ENCODE measurements around the gene CHST11. TPM values are rescaled to one million over a fixed set of nuclear protein-coding genes. Genes with fewer than 3 reads are reported as not detected.

CHST11 gene
- total RNA-seq, 1 donor from 2014 or later: 71.4 TPM

GRCh38 chr12:104622928-104623327 lies 166.2 kb downstream of the CHST11 start:
- intact Hi-C loops (cut with micrococcal nuclease): no loop called here

DNA sequence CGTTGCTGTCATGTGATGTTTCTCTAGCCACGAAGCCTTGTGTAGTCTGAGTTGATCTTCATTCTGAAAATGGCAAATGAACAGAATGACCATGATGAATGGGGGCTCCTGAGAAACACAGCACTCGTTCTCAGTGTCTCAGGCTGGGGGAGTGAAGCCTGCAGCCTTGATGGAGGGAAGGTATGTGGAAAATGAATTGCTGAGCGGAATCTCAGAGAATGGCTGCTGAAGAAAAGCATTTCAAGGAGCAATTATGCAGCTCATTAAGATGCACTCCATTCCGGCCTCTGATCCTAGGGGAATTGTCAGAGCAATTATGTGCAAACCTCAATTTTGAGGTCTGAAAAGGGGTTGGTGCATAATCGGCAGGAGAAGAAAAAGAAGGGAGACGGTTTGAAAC lies 167.1 kb downstream of the CHST11 start:
- intact Hi-C loops (cut with micrococcal nuclease): no loop called here

- intact Hi-C loops (cut with micrococcal nuclease): no loop called here
These were observed 167.8 kb downstream of the CHST11 start for GRCh38 chr12:104624529-104624928.

GRCh38 chr12:104626069-104626837 lies 169.5 kb downstream of the CHST11 start:
- intact Hi-C loops (cut with micrococcal nuclease): no loop called here

DNA sequence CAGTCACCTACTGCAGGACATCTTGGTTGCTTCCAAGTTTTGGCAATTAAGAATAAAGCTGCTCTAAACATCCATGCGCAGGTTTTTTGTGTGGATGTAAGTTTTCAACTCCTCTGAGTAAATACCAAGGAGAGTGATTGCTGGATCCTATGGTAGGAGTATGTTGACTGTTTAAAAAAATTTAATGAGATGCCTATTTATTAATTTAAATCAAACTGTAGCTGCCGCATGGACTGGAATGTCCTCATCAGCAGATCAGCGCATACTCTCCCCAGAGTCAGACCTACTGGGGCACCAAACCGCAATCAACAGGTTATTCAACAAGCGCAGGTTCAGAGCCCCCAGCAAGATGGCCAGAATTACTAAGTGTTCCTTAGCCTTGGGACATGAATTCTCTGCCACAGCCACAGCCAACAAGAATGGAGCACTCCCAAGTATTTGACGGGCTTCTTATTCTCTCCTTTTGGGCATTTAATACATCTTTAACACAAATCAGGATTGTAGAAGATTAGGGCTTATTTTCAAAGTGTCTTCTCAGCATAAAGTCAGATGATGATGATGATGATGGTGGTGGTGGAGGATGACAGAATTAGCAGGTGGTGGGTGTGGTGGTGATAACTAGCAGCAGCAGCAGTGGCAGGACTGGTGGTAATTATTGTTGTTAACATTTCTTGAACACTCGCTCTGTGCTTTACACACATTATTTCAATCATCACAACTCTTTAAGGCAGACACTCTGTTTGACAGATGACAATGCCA lies 170.7 kb downstream of the CHST11 start:
- intact Hi-C loops (cut with micrococcal nuclease): no loop called here

DNA sequence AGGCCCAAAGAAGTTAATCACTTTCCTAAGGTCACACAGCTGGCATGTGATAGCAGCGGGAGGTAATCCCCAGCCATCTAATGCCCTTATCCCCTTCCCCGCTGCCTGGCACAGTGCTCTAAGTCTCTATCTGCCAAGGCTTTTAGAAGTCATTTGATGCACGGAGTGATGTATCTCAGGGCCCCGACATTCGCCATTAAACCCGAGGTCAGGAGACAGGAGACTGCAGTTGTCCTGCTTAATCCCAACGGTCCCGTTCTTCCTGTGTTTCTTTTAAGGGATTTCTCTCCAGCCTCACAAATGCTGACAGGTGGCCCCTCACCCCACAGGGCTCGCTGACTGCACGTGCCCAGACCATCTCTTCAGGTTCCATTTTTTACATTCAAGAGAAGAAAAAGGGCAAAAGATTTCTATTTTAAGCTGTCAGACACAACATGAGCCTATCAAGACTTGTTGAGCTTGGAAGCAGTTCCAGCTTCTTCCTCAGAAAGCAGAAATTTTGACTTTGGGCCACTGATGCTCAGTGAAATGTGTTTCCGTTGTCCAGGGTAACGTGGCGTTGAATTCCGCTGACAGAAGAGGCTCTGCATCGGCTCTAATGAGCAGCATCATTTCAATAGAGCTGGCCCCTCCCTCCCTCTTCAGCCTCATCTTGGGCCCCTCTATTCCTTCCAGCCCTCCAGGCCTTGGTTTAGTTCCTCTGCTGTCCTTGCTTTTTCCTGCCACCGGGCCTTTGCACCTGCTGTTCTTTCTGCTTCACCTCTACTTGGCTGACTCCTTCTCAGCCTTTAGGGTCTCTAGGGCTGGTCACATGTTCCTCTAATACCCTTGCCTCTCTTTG lies 171.5 kb downstream of the CHST11 start:
- intact Hi-C loops (cut with micrococcal nuclease): no loop called here

DNA sequence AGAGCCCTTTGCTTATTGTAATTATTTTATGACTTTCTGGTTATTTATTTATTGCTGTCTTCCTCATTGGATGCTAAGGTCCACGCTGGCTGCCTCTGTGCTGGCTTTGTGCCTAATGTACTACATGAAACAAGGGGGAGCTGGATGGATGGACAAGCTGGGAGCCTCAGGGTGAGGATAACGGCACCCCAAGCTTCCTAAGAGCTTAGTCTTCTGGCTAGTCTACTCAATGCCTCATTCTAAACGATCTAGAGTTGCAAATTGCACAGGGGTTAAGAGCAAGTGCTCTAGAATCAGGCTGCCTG lies 172.0 kb downstream of the CHST11 start:
- intact Hi-C loops (cut with micrococcal nuclease): no loop called here

- intact Hi-C loops (cut with micrococcal nuclease): no loop called here
These were observed 173.5 kb downstream of the CHST11 start for GRCh38 chr12:104630230-104630670.

DNA sequence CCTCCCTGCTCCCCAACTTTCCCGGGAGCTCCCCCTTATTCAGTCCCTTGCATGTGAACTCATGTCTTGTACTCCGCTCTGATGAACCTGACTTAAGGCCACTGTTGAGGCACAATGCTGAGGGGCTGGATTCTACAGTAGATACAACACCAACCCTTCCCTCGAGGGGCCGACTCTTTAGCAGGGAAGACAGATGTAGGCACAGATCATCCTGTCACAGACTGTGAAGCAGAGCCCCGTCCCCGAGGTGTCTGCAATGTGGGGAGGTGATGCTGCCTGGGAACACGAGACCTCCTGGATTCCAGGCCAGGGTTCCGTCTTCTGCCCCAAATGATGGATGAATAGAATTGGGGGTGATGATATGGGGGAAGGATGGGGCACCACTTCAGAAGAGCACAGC lies 175.1 kb downstream of the CHST11 start:
- intact Hi-C loops (cut with micrococcal nuclease): no loop called here

GRCh38 chr12:104632724-104633201 lies 176.0 kb downstream of the CHST11 start:
- intact Hi-C loops (cut with micrococcal nuclease): no loop called here

- intact Hi-C loops (cut with micrococcal nuclease): no loop called here
These were observed 177.3 kb downstream of the CHST11 start for GRCh38 chr12:104634044-104634443.

DNA sequence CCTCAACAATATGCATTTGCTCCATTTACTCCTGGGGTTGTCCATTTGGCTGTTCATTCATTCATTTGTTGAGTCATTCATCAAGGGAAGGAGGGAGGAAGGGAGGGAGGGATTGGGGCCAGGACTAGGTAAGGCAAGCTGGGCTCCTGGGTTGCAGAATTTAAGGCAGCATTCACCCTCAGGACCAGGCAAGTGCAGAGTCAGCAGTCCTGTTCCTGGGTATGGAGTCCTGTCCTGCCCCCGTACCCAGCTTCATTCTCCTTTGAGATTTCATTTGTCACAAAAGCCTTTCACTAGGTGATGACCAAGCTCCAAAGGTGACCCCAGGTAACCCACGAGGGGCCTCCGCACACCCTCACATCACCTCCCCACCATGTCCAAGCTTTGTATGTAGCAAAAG lies 178.1 kb downstream of the CHST11 start:
- intact Hi-C loops (cut with micrococcal nuclease): no loop called here

DNA sequence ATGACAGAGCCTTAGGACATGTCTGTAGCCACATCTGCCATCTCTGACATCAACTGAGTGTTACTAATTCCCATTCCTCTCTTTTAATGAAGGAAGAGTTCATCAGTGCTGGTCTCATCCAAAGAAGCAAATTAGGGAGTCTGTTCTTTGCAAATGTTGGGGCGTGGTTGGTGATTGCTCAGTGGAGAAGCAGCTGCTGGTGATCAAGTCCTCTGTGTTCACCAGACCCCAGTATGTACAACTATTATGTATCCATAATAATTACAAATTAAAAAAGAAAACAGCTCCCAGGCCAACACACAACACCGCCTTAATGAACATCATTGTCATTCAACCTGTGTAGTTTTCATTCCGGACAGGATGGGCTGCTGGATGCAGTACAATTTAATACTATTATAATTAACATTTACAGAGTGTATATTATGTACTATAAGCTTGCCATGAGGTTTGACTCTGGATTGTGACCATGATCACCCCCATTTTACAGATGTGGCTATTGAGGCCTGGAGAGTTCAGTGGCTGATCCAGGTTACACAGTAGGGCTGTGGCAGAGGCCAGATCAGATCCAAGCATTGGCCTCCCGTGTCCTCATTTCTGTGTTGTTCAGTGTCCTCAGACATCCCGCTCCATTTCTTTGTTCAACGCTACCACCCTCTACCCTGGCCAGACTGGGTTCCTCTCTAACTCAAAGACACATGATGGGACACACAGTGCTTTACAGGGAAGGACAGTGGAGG lies 179.0 kb downstream of the CHST11 start:
- intact Hi-C loops (cut with micrococcal nuclease): no loop called here

DNA sequence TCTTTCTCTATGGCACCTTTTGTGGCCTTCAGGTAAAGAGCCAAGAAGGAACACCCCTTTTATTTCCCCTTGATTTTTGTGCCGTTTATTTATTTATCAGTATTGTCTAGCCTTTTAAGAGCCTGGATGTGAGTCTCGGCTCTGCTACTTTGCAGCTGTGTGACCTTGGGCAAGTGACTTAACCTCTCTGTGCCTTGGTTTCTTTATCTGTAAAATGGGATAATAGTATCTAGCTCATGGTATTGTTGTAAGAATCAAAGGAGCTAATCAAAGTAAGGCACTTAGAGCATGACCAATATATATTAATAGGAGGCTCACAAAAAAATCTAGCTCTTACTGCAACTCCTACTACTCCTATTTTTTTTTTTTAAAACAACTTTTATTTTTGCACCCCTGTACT lies 179.7 kb downstream of the CHST11 start:
- intact Hi-C loops (cut with micrococcal nuclease): no loop called here

DNA sequence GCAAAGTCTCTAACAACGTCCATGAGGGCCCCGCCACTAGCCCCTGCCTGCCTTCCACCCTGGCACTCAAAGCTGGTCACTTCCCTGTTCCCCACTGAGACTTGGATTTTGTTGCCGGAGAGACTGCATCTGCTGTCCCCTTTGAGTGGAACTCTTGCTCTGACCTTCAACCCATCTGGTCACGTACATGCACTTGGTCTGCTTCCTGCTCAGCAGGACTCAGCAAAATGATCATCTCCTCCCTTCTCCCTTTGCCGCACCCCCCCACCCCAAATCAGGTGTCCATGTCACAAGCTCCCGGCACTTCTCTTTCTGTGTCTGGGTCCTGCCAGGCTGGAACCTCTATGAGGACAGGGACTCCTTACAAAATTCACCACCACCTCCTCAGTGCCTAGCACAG lies 180.9 kb downstream of the CHST11 start:
- intact Hi-C loops (cut with micrococcal nuclease): no loop called here

GRCh38 chr12:104638218-104638850 lies 181.6 kb downstream of the CHST11 start:
- intact Hi-C loops (cut with micrococcal nuclease): no loop called here

DNA sequence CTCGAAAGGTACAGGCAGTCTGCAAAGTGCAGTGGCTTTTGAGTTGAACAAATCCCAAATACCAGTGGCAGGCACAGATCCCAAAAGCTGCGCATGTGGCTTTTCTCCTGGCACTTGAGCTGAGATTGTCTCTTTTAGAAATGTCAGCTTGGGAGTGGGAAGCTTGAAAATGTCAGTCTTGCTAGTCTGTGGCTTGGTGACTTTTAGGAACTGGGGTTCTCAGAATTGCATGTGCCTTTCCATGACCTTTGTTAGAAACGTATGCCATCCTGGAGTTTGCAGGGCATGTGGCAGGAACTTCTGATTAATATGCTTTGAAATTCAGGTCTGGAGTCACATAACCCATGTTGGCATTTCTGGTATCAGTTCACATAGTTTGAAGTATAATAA lies 182.1 kb downstream of the CHST11 start:
- intact Hi-C loops (cut with micrococcal nuclease): no loop called here

- intact Hi-C loops (cut with micrococcal nuclease): no loop called here
These were observed 184.2 kb downstream of the CHST11 start for GRCh38 chr12:104640956-104641355.

GRCh38 chr12:104641862-104642261 lies 185.1 kb downstream of the CHST11 start:
- intact Hi-C loops (cut with micrococcal nuclease): no loop called here

GRCh38 chr12:104643093-104643818 lies 186.5 kb downstream of the CHST11 start:
- intact Hi-C loops (cut with micrococcal nuclease): no loop called here

Data from T-helper 2 cell treated with Interferon-gamma antibody and Interleukin-4, amounts not matched to agents 100 ng/mL and 5 ng/mL, for 36 hours (primary cell).